GM06990 (cell line): Measurements from ENCODE around the gene ARHGAP24.

Experiments used
- DNase-seq: peaks from one replicate; pipeline ENCODE4 v3.0.0-alpha.2; 2011; ENCODE audit not compliant: insufficient read length; ENCODE audit errors: extremely low read depth
- H3K27me3 ChIP-seq: replicated peaks from 2 replicates; pipeline ENCODE4 v1.6.0; 2011; ENCODE audit warnings: low read length; ENCODE audit not compliant: control insufficient read depth, insufficient read depth
- H3K36me3 ChIP-seq: 2 replicates; pipeline ENCODE4 v1.5.1; 2011; ENCODE audit warnings: low read length; ENCODE audit not compliant: control insufficient read depth, insufficient read depth
- H3K4me3 ChIP-seq: replicated peaks from 2 replicates; pipeline ENCODE4 v1.5.1; 2011; ENCODE audit warnings: low read depth, mild to moderate bottlenecking, control low read depth, low read length
- CTCF ChIP-seq: IDR thresholded peaks from 2 replicates; pipeline ENCODE4 v1.5.1; 2011; ENCODE audit warnings: low read length, control low read depth, mild to moderate bottlenecking, inconsistent platforms; ENCODE audit not compliant: insufficient read depth, poor library complexity, severe bottlenecking

ARHGAP24 gene

GRCh38 chr4:85606505-85606904 is 131.6 kb downstream of the ARHGAP24 start:
- TF ChIP-seq CTCF = no peak
- Histone ChIP-seq H3K36me3 (no peaks in the 10 kb centered on the region), H3K4me3 (no peak overlapping the region), H3K27me3 (no peaks in the 10 kb centered on the region)
- no peak for DNase-seq

GRCh38 chr4:85607624-85608023 is 132.7 kb downstream of the ARHGAP24 start:
- TF ChIP-seq CTCF = no peak
- Histone ChIP-seq H3K27me3 (no peaks in the 10 kb centered on the region), H3K36me3 (no peaks in the 10 kb centered on the region), H3K4me3 (no peak overlapping the region)
- DNase-seq = peak; percentile 34

- Histone ChIP-seq H3K27me3 (no peaks in the 10 kb centered on the region), H3K4me3 (no peak overlapping the region), H3K36me3 (no peaks in the 10 kb centered on the region)
- no peak for TF ChIP-seq CTCF
- DNase-seq = peak; percentile 80
Observed at GRCh38 chr4:85610450-85610849, 135.5 kb downstream of the ARHGAP24 start.

- DNase-seq = no peak
- H3K36me3 ChIP-seq = no peaks in the 10 kb centered on the region
- H3K4me3 ChIP-seq = no peak overlapping the region
- TF ChIP-seq CTCF = no peak
- no peaks in the 10 kb centered on the region for H3K27me3 ChIP-seq
Observed at GRCh38 chr4:85611661-85612060, 136.7 kb downstream of the ARHGAP24 start.

- no peaks in the 10 kb centered on the region for H3K27me3 ChIP-seq
- no peaks in the 10 kb centered on the region for H3K36me3 ChIP-seq
- H3K4me3 ChIP-seq = no peak overlapping the region
- TF ChIP-seq CTCF = no peak
- DNase-seq = no peak
Observed at GRCh38 chr4:85613901-85614300, 139.0 kb downstream of the ARHGAP24 start.

GRCh38 chr4:85615952-85616351 is 141.0 kb downstream of the ARHGAP24 start:
- Histone ChIP-seq H3K4me3 (no peak overlapping the region), H3K36me3 (no peaks in the 10 kb centered on the region), H3K27me3 (no peaks in the 10 kb centered on the region)
- no peak for DNase-seq
- no peak for TF ChIP-seq CTCF
